GM19463 (cell line): ENCODE results near the gene ENG.
"Not testable (repeated sequence)": the region's sequence is repeated elsewhere in the genome, so short reads cannot be mapped to it uniquely, and the experiment has no call there.

Source experiments
- ATAC-seq: cut with Tn5 transposase; IDR thresholded peaks from one replicate; pipeline ENCODE4 v1.9.1; 2021; ENCODE audit warnings: mild to moderate bottlenecking, moderate library complexity; ENCODE audit not compliant: unreplicated experiment

The ENG gene

DNA sequence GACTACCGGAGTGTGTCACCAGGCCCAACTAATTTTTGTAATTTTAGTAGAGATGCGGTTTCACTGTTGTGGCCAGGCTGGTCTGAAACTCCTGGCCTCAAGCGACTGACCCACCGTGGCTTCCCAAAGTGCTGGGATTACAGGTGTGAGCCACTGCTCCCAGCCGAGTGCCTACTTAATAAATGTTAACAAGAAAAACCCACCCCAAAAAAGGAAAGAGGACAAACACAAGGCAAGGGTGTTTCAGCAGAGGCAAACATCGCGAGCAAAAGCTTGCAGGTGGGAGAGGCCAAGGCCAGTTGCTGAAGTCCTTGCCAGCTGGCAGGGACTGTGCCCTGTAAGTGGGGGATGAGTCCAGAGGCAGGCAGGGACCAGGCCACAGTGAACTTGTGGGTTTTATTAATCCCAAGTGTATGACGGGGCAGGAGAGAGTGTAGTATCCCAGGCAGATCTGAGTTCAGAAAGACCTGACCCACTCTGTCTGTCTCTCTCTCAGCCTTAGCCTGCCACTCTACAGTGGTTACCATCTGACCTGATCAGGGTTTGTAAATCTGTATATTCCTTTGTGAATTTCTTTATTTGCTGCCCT lies 58.1 kb downstream of the ENG start:
- ATAC-seq = no peak

DNA sequence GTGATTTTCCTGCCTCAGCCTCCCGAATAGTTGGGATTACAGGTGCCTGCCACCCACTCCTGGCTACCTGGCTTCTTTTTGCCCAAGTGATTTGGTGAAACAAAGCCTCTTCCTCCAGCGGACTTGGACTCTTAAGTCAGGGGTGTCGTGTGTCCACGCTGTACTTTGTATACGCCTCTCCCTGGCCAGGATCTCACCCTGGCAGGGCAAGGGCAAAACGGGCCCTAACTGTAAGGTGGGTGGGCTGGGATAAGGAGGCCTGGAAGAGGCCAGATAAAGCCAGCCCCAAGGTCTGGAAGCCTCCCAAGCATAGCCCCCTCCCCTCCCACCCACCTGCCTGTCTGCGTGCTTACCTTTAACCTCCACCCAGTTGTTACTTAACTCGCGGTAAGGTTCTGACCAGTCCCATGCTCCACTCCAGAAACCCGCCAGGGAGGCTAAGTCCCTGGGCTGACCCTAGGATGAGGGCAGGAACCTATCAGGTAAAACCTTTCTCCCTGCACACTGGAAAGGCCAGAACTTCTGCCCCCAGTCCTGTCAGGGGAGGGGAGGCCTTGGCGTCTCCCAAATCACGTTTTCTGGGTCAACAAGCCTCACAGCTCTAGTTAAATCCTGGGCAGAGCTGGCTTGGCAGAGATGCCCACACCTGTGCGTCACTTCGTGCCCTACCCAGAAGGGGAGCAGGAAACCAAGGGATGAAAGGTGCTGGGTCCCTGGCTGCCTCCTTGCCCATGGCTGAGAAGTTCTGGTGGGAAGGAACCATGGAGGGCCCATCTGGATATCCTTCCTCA lies 60.3 kb downstream of the ENG start:
- ATAC-seq = no peak

DNA sequence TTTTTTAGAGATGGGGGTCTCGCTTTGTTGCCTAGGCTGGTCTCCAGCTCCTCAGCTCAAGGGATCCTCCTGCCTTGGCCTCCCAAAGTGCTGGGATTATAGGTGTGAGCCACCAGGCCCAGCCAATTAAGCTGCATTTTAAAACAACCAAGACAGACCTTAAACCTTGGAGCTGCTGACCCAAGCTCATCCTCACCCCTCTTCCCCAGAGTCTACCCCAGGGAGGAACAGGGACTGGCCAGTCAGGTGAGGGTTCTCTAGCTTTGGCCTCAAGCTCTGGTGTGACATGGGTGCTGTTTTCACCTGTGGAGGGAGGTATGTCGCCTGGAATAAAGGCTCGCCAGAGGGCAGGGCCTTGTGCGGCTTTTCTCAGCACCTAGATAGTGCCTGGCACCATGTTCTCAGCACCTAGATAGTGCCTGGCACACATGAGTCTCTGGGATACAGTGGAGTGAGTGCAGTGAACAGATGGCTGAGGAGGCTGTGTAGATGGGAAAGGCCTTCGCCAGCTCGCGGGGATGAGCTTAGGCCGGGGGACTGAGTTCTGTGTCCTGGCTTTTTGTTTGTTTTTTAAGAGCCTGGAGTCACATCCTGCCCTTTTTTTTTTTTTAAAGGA lies 61.3 kb downstream of the ENG start:
- ATAC-seq = no peak

DNA sequence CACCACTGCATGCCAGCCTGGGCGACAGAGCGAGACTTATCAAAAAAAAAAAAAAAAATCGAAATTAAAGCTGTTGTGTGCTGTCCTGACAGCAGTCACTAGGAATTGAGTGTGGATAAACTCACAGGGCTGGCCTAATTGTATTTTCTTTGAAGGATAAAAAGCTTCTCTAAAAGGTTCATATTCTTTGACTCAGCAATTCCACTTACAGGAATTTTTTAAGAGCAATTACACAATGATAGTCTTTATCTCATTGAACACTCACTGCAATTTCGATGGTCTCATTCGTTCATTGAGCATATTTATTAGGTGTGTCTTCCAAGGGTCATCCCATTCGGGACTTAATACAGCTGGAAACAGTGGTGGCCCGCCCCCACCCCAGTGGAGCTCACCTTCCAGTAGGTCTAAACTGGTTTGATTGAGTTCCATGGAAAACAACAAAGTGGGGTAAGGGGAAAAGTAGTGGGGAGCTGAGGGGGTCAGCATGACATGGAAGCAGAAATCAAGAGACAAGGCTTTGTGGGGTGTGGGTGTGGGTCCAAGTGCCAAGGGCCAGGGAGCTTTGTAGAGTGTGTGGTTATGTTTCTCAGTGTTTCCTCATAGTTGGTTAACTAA lies 61.9 kb downstream of the ENG start:
- no peak for ATAC-seq

DNA sequence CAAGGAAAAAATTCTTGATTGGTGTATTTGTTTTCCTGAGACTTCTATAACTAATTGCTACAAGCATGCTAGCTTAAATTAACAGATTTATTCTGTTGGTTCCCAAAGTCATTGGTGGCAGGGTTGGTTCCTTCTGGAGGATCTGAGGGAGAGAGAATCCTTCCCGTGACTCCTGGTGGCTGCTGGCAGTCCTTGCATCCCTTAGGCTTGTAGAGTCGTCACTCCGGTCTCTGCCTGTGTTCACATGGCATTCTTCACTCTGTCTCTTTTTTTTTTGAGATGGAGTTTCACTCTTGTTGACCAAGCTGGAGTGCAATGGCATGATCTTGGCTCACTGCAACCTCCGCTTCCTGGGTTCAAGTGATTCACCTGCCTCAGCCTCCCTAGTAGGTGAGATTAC lies 63.4 kb downstream of the ENG start:
- ATAC-seq = no peak

DNA sequence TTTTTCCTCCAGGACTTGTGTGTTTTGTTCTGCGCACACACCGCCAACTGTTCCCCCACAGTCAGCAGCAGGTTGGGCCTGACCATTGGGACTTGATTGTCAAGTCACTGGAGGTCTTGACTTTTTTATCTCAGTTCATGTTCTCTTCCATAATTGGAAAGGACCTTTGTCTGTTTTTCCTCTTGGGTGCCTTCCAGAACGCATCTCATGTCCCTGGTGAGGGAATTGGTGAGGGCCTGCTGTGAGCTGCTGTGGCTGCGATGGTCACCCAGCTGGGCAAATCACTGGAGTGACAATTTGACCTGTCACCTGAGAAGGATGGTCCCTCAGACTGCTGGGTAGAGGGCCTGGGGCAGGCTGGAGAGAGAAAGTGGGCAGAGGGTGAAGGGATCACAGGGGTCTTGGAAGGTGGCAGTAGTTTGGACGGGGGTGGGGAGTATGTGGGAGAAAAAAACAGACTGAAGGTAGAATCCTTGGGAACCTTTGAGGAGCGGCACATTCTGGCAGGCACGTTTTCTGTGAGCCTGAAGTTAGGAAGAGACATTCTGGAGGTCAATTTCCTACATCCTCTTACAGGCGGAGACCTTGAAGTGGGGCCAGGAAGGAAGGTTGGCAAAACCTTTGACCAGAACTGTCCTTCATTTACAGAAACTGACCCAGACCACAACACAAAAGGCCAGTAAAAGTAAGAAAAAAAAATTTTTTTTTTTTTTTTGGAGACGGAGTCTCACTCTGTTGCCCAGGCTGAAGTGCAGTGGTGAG lies 64.2 kb downstream of the ENG start:
- ATAC-seq = no peak

DNA sequence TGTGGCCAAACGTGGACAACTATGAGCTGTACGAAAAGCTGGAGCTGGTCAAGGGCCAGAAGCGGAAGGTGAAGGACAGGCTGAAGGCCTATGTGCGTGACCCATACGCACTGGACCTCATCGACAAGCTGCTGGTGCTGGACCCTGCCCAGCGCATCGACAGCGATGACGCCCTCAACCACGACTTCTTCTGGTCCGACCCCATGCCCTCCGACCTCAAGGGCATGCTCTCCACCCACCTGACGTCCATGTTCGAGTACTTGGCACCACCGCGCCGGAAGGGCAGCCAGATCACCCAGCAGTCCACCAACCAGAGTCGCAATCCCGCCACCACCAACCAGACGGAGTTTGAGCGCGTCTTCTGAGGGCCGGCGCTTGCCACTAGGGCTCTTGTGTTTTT lies 65.3 kb downstream of the ENG start:
- no peak for ATAC-seq

DNA sequence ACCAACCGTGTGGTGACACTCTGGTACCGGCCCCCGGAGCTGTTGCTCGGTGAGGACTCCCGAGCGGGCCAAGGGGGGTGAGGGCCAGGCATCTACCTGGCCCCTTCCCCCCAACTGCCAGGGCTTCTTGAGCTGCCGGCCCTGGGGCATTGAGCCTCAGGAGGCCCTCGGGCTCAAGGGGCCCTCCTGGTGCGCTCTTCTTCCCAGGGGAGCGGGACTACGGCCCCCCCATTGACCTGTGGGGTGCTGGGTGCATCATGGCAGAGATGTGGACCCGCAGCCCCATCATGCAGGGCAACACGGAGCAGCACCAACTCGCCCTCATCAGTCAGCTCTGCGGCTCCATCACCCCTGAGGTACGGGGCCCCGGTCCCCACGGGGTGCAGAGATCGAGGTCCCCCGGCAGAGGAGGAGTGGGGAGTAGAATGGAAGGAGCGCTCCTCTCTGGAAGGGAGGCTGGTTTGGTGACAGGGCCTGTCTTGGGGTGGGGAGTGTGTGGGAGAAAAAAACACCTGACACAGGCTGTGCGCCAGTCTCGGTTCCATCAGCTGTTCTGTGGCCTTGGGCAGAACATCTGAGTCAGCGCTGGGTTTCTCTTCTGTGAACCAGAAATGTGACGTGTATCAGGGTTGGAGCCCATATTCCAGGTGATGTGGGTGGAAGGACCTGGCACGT lies 66.0 kb downstream of the ENG start:
- no peak for ATAC-seq

DNA sequence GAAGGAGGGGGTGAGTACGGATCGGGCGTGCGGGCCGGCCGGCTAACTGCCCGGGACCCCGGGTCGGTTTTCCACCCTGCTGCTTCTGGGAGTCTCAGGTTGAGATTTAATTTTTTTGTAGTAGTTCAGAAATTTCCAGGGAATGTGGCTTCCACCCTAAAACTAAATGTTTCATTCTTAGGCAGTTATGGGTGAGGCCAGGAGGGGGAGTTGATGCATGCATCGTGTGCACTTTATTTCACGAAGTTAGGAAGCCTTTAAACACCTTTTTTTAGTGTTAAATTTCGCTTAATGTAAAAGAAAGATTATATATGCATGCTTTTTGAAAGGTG lies 67.7 kb downstream of the ENG start:
- ATAC-seq = no peak

DNA sequence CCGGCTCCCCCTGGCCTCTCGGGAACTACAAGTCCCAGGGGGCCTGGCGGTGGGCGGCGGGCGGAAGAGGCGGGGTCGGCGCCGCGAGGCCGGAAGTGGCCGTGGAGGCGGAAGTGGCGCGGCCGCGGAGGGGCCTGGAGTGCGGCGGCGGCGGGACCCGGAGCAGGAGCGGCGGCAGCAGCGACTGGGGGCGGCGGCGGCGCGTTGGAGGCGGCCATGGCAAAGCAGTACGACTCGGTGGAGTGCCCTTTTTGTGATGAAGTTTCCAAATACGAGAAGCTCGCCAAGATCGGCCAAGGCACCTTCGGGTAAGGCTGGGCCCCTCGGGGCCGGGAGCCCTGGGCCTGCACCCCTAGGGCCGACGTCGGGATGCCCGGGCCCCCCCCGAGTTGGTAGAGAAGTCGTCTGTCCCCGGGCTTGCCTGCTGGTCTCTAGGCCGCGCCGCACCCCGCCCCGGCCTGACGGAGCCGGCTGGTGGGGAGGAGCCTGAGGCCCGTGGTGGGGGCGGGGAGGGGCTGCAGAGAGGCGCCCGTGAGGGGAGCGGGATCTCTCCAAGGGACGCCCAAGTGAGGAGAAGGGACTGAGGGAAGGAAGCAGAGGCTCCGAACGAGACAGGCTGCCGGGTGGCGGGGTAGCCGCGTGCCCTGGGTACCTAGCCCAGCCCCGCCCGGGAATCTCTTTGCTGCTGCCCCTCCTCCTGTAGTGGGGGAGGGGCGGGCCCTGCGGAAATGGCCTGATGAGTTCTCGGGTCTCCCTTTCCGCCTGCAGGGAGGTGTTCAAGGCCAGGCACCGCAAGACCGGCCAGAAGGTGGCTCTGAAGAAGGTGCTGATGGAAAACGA lies 68.3 kb downstream of the ENG start, which contains the start of gene CDK9:
TSS of gene CDK9 (plus strand) at position 102 of the 840 bp plus-strand sequence. CDS start at position 217, 115 bp downstream.
- ATAC-seq = peak; percentile 61

DNA sequence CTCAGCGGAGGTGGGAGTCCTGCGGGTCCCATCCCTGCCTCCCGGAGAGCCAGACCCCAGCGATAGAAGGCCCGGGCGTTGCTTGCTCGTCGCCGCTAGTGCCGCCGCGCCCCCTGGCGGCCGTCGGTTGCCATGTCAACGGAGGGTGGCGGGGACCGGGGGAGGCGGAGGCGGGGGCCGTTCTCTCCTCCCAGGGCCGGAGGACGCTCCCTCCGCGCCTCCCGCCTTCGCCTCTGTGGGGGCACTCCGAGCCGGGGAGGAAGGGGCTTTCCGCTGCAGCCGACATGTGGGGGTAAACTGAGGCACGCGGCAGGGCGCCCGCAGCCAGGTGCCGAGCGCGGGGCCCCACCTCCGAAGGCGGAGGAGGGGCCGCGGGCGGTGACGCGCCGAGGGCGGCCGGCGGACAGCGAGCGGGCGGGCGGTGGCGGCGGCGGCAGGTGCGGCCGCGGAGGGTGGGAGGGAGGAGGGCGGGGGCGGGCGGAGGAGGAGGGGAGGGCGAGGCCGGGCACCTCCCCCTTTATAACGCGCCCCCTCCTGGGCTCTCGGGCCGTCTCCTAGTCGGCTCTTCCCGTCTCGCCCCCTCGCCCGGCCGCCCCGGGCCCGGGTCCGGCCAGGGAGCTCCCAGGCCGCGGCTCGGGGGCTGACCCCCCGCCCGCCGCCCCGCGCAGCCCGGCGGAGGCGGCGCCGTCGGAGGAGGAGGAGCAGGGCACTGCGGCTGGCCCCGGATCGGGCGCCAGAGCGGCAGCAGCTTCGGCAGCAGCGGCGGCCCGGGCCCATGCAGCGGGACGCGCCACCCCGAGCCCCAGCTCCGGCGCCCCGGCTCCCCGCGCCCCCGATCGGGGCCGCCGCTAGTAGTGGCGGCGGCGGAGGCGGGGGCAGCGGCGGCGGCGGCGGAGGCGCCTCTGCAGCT lies 69.2 kb downstream of the ENG start:
- ATAC-seq = peak; percentile 38

DNA sequence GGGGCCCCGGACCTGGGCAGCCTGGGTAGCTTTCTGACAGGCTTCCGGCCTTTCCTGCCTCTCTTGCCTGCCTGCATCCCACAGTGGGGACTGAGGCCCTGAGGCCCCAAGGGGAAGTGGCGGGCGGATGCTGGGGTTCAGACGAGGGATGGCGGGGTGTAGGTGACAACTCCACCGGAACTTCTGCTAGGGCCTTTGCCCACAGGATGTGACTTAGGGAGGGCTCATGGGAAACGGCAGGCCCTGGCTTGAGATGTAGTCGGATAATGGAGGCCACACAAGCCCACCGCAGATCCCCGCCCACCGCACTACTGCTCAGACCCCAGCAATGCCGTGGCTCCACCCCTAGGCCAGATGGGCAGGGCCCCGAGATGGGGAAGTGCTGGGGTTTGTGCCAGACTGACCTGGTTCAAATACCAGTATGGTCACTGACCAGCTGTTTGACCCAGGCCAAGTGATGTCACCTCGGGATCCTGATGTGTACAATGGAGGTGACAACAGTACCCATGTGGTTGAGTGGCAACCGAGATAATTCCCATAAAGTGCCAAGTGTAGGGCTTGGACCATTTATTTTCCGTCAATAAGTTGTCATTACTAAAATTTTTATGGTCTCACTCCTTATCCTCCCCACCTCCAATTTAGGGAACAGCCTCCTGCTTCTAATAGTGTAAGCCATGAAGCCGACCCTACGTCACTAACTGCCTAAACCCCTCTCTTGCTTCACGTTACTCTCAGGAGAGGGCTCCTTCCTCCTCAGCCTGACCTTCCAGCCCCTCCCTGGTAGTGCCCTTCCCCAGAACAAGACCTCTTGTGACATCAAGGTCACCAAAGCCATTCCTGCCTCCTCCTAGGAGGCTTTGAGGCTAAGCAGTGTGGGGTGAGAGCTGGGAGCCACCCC lies 71.1 kb downstream of the ENG start:
- ATAC-seq = no peak

DNA sequence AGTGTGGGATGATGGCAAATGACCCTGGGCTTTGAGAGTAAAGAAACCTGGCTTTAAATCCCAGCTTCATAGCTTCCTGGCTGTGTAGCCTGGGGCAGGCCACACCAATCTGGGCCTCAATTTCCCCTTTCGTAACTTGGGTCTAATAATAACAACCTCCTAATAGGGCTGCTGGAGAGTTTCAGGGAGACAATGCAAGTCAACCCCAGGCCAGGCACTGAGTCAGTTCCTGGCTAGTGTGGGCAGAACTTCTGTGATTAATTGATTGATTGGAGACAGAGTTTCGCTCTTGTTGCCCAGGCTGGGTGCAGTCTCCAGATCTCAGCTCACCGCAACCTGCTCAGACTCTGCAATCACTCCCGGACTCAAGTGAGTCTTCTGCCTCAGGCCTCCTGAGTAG lies 72.7 kb downstream of the ENG start:
- no peak for ATAC-seq

DNA sequence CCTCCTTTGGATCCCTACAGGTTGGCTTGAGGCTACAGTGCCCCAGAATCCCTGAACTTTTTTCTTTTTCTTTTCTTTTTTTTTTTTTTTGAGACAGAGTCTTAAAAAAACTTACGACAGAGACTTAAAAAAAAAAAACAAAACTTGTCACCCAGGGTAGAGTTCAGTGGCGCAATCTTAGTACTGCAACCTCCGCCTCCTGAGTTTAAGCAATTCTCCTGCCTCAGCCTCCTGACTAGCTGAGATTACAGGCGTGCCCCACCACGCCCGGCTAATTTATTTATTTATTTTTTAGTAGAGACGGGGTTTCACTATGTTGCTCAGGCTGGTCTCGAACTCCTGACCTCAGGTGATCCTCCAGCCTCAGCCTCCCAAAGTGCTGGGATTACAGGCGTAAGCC lies 73.5 kb downstream of the ENG start:
- not testable (repeated sequence) for ATAC-seq

DNA sequence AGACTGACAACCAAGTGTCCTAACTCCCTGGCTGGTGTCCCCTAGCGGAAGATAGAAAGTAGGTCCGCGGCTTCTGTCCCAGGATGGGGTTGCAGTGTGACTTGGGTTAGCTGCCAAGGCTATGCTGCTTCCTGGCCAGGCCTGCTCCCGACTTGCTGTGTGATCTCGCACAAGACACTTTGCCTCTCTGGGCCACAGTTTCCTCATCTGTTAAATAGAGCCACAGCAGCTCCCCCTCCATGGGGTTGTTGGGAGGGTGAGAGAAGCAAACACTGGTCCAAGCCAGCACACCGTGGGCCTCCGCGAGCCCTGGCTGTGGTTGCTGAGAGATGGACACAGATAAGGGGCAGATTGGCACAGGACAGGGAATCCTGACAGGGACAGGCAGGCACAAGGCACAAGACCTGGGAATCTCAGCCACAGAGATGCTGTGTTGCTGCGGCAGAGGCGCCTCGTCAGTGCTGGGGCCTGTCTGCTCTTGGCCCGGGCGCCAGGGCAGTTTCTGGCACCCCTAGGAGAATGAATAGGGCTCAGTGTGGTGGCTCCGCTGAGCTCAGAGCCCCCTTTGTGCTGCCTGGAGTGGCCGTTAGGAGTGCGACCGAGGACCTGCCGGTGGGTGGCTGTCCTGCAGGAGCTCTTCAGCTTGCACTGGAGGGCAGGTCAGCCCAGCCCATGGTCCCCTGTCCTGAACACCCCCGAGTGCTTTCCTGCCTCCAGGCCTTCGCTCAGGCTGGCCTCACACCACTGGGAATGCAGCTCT lies 74.2 kb downstream of the ENG start:
- no peak for ATAC-seq

DNA sequence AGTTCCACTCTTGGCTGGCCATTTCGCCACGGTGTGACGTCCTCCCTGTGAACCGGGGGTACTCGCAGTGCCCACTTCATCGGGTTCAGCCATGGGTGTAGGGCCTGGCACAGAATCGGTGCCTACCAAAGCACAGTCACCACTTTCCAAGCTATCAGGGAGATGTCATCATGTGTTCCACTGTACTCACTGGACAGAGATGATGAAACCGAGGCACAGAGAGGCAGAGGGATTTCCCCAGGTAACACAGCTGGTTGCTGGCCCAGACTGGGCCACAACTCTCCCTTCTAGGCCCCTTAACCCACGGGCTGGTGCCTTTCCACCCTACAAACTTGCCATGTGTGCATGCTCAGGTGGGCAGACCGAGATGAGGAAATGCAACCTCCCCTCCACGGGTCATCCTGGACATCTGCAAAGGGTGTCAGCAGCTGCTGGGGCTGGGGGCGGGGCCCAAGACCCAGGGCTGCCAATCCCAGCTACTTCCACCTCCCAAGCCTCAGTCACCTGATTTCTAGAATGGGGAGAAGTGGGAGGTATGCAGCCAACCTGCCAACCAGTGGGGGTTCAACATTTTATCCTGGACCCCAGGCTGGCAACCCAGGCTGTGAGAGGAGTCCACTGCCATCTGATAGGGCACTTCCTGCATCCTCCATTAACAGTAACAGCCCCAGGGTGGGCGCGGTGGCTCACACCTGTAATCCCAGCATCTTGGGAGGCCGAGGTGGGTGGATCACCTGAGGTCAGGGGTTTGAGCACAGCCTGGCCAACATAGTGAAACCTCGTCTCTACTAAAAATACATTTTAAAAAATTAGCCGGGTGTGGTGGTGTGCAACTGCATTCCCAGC lies 75.1 kb downstream of the ENG start:
- ATAC-seq = peak; percentile 48
